ENCODE results near the gene P3R3URF.

The P3R3URF gene

GRCh38 chr1:46131712-46132528 is 44.4 kb downstream of the P3R3URF start:
- DNase-seq, result peak; percentile 32

GRCh38 chr1:46131093-46131492 is 45.2 kb downstream of the P3R3URF start:
- no peak for DNase-seq

GRCh38 chr1:46130606-46131005 is 45.7 kb downstream of the P3R3URF start:
- no peak for DNase-seq

- DNase-seq, result no peak
These were observed 46.2 kb downstream of the P3R3URF start for GRCh38 chr1:46130121-46130520.

- DNase-seq, result no peak
These were observed 47.9 kb downstream of the P3R3URF start for GRCh38 chr1:46128344-46128743.

All from activated naive CD4-positive, alpha-beta T cell treated with Interleukin-2 at 50 U/mL for 16 hours (primary cell).